Lung (tissue), 13 donors: ENCODE data around the gene SDHAF2. TPM values are rescaled to one million over a fixed set of nuclear protein-coding genes. Genes with fewer than 3 reads are reported as not detected.
A peak's percentile ranks its signal among the peaks of the same experiment; 100 is the strongest.

Experiments used
- ATAC-seq: fragments of 200-7000 bp; cut with Tn5 transposase; one replicate; pipeline ENCODE4 v1.9.1; 2020; ENCODE audit warnings: moderate number of reproducible peaks; ENCODE audit not compliant: insufficient read depth, low FRiP score
- DNase-seq, 3 donors: peaks; one replicate each; pipeline ENCODE4 v3.0.0-alpha.2; 2013 to 2017
- H3K27ac ChIP-seq, 2 donors: one replicate each; pipeline ENCODE4 v1.5.1; 2013; ENCODE audit warnings: mild to moderate bottlenecking in 2 of 2, moderate library complexity in 2 of 2, control low read depth in 1 of 2, inconsistent platforms in 1 of 2, low read depth in 1 of 2, low read length in 1 of 2
- H3K27me3 ChIP-seq, 3 donors: one replicate each; pipeline ENCODE4 v1.5.1; 2013; ENCODE audit warnings: low read length in 2 of 3; ENCODE audit not compliant: control insufficient read depth in 3 of 3, insufficient read depth in 3 of 3
- H3K36me3 ChIP-seq, 4 donors: one replicate each; pipeline ENCODE4 v1.5.1; 2013; ENCODE audit warnings: low read length in 4 of 4, mild to moderate bottlenecking in 1 of 4, moderate library complexity in 1 of 4; ENCODE audit not compliant: control insufficient read depth in 4 of 4, insufficient read depth in 4 of 4
- H3K4me1 ChIP-seq, 5 donors: one replicate each; pipeline ENCODE4 v1.5.1; 2013; ENCODE audit warnings: low read length in 5 of 5, mild to moderate bottlenecking in 2 of 5, moderate library complexity in 1 of 5; ENCODE audit not compliant: control insufficient read depth in 5 of 5, insufficient read depth in 5 of 5
- H3K4me3 ChIP-seq: one replicate; pipeline ENCODE4 v1.5.1; 2013; ENCODE audit warnings: mild to moderate bottlenecking, control low read depth, moderate library complexity
- H3K9ac ChIP-seq, 2 donors: one replicate each; pipeline ENCODE4 v1.5.1; 2013; ENCODE audit warnings: low read length in 2 of 2, control low read depth in 1 of 2; ENCODE audit not compliant: insufficient read depth in 1 of 2
- H3K9me3 ChIP-seq, 4 donors: one replicate each; pipeline ENCODE4 v1.5.1; 2013; ENCODE audit warnings: low read length in 3 of 4, mild to moderate bottlenecking in 1 of 4, moderate library complexity in 1 of 4; ENCODE audit not compliant: control insufficient read depth in 4 of 4, insufficient read depth in 3 of 4
- WGBS, 2 donors: extraction: QIAGEN DNeasy Blood & Tissue Kit; methylation state at CpG; one replicate each; pipeline ENCODE4 v1.1.7; 2013; 5-methylcytosine and 5-hydroxymethylcytosine counted together
- polyA plus RNA-seq, 2 donors: library from polyadenylated mRNA; stranded (reverse); fragments of 200-250 nt; gene quantifications; one replicate each; pipeline ENCODE4 v1.2.1, GENCODE V29; 2013
- small RNA-seq: library from RNA; depleted of rRNA; stranded (forward); fragments of <200 nt; gene quantifications from one replicate; pipeline ENCODE3, GENCODE V24; 2014; ENCODE audit warnings: low replicate concordance
- total RNA-seq, 2 donors: library from RNA; depleted of rRNA in 1 of 2; stranded (reverse); fragments of >200 nt in 1 of 2; gene quantifications; one replicate each; pipeline ENCODE4 v1.2.1, GENCODE V29; 2014 to 2021
- TF ChIP-seq, protein P1 (sequence below): IDR thresholded peaks from 2 replicates; pipeline ENCODE4 v1.5.1; 2012; ENCODE audit warnings: mild to moderate bottlenecking; ENCODE audit errors: control extremely low read depth, extremely low read depth
- donor health status: control.
- donor health status: control.
- donor health status: Bipolar disorder and iron deficiency.
- donor health status: healthy.
- donor health status: DM: yes; HTN: yes; CAD: no.

The SDHAF2 gene
- total and polyA plus RNA-seq, 4 donors = 39.6 to 53.4 (median 43.9) TPM

DNA sequence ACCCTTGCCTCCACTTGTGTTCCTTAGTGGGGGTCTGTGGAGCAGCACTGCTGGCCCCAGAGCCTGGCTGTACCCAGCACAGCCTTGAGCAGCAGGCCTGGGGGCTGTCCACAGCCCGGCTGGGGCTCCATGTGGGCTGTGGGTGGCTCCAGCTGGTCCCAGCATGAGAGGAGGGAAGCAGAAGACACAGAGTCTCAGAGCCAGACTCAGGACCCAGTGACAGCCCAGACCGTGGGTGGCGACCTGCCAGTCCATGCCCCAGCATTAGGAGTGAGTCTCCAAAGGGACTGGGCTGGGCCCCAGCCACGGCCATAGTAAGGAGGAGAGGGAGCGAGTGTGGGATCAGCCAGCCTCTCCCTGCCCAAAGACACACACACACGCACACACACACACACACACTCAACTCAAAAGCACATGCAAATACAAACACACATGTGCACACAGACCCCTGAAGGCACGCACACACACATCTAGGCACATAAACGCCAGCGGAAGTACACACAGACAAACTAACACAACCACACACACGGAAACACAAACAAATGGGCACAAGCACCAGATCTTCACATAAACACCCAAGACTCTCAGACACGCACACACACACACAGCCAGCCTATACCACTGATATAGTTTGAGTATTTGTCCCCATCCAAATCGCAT is 61.9 kb downstream of the SDHAF2 start:
- Histone ChIP-seq H3K4me3 (no peak overlapping the region), H3K27ac (no peak overlapping the region), H3K27me3 (no peaks in the 10 kb centered on the region), H3K9ac (no peak overlapping the region), H3K9me3 (no peaks in the 10 kb centered on the region), H3K4me1 (peaks cover 0 to 28% (median 21%) of the 10 kb centered on the region in 5 donors), H3K36me3 (no peaks in the 10 kb centered on the region)
- DNase-seq = no peak
- 83 to 92% methylated on average over 12 of the region's 12 CpGs for WGBS, 2 donors
- TF ChIP-seq, protein P1, sequence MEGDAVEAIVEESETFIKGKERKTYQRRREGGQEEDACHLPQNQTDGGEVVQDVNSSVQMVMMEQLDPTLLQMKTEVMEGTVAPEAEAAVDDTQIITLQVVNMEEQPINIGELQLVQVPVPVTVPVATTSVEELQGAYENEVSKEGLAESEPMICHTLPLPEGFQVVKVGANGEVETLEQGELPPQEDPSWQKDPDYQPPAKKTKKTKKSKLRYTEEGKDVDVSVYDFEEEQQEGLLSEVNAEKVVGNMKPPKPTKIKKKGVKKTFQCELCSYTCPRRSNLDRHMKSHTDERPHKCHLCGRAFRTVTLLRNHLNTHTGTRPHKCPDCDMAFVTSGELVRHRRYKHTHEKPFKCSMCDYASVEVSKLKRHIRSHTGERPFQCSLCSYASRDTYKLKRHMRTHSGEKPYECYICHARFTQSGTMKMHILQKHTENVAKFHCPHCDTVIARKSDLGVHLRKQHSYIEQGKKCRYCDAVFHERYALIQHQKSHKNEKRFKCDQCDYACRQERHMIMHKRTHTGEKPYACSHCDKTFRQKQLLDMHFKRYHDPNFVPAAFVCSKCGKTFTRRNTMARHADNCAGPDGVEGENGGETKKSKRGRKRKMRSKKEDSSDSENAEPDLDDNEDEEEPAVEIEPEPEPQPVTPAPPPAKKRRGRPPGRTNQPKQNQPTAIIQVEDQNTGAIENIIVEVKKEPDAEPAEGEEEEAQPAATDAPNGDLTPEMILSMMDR = no peak
- ATAC-seq = no peak

DNA sequence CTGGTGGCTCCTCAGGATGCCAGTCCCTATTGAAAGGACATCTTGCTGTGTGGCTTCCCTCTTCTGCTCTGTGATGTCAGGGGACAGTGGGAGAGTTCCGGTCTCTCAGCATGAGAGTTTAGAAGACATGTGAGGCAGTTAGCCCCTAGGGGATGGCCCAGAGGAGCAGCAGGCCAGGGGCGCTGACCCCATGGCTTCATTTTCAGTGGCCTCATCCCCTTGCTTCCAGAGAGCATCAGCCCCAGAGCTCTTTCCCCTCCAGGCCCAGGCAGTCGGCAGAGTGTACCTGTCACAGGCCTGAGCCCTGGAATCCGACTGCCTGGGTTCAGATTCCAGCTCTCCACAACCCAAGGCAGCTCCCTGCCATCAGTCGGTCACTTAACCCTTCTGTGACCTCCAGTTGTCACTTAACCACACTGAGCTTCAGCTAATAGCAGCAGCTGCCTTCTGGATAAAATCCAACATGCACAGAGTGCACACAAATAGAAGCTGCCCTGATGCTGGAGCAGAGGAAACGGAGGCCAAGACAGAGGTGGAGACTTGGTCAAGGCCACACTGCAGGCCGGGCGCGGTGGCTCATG is 64.5 kb downstream of the SDHAF2 start:
- TF ChIP-seq, protein P1 = no peak
- Histone ChIP-seq H3K9me3 (no peaks in the 10 kb centered on the region), H3K9ac (no peak overlapping the region), H3K27me3 (no peaks in the 10 kb centered on the region), H3K4me1 (peaks cover 0 to 17% (median 10%) of the 10 kb centered on the region in 5 donors), H3K4me3 (no peak overlapping the region), H3K27ac (no peak overlapping the region), H3K36me3 (no peaks in the 10 kb centered on the region)
- 70 to 80% methylated on average over 9 of the region's 9 CpGs for WGBS, 2 donors
- DNase-seq (peak in 2 of 3 donors; percentile 40 to 67), ATAC-seq (no peak)

DNA sequence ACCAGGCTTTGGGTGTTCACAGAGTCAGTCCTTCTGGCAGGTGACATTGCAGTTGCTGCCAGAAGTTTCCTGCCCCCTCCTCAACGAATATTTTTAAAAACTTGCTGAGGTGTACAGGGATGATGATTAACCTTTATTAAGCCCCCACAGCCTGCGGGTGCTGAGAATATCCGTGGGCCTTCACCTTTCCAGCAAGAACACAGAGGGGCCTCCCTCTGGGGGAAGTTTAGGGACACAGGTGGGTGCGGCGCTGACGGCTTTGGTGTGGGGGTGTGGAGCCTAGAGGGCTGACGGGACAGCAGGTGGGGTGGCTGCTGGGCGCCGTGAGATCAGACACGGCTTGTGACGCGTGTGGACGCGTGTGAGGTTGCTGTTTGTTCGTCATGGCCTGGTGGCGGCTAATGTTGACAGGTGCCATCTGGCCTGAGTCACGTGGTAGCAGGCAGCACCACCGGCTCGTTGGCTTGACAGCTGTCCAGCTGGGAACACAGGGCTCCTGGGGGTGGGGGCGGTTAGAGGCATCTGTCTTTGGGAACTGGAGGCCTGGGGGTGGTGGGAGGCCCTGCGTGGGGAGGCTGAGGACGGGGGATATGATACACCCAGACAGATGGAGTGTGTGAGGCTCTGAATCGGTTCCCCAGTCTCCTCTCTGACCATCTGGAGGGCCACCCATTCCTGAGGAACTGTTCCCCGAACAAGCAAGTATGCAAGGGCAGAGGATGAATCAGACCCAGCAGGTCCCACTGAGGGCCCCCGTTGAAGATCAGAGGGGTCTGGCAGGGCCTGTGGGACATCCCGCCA is 66.1 kb downstream of the SDHAF2 start:
- DNase-seq (peak; percentile 39 to 59 (median 40)), ATAC-seq (no peak)
- Histone ChIP-seq H3K36me3 (no peaks in the 10 kb centered on the region), H3K9ac (no peak overlapping the region), H3K9me3 (no peaks in the 10 kb centered on the region), H3K27me3 (no peaks in the 10 kb centered on the region), H3K4me3 (no peak overlapping the region), H3K4me1 (peaks cover 0 to 5% (median 2%) of the 10 kb centered on the region in 5 donors), H3K27ac (no peak overlapping the region)
- 70 to 82% methylated on average over 26 of the region's 26 CpGs for WGBS, 2 donors
- TF ChIP-seq, protein P1 = no peak

Small RNA genes lying within 50 kb of the gene (small RNA-seq; reads per million reads assigned to genes)
- gene RN7SL23P = not detected

Other genes with a start within 250 kb of the SDHAF2 start
- not detected for gene PGA3, start 226.6 kb upstream of the SDHAF2 start, total RNA-seq
- gene PGA3, start 226.6 kb upstream of the SDHAF2 start, polyA plus RNA-seq = under 1 TPM; 0.20 to 0.50 TPM
- 1 to 10 TPM; 1.6 to 1.8 TPM for gene PGA4, start 207.8 kb upstream of the SDHAF2 start, total RNA-seq
- gene PGA4, start 207.8 kb upstream of the SDHAF2 start, polyA plus RNA-seq = 1 to 10 TPM in 1 of 2 donors, not detected in 1; 1.8 TPM
- gene PGA5, start 188.9 kb upstream of the SDHAF2 start, total RNA-seq = under 1 TPM in 1 of 2 donors, not detected in 1; 0.55 TPM
- under 1 TPM; 0.08 to 0.09 TPM for gene PGA5, start 188.9 kb upstream of the SDHAF2 start, polyA plus RNA-seq
- gene VWCE, start 134.8 kb upstream of the SDHAF2 start, total RNA-seq = 1 to 10 TPM in 1 of 2 donors, under 1 TPM in 1; 0.65 to 1.2 TPM
- gene VWCE, start 134.8 kb upstream of the SDHAF2 start, polyA plus RNA-seq = under 1 TPM; 0.13 to 0.55 TPM
- gene DDB1, start 97.0 kb upstream of the SDHAF2 start, total RNA-seq = 100 to 1,000 TPM; 141 to 184 TPM
- 100 to 1,000 TPM in 1 of 2 donors, 10 to 100 TPM in 1; 88.5 to 101 TPM for gene DDB1, start 97.0 kb upstream of the SDHAF2 start, polyA plus RNA-seq
- gene TKFC, start 96.9 kb upstream of the SDHAF2 start, total RNA-seq = 10 to 100 TPM; 35.2 to 69.2 TPM
- 10 to 100 TPM; 35.0 to 44.4 TPM for gene TKFC, start 96.9 kb upstream of the SDHAF2 start, polyA plus RNA-seq
- 10 to 100 TPM; 27.8 to 51.3 TPM for gene CYB561A3, start 68.2 kb upstream of the SDHAF2 start, total RNA-seq
- 10 to 100 TPM; 20.8 to 45.1 TPM for gene CYB561A3, start 68.2 kb upstream of the SDHAF2 start, polyA plus RNA-seq
- gene TMEM138, start 67.8 kb upstream of the SDHAF2 start, total RNA-seq = 10 to 100 TPM; 24.6 to 53.0 TPM
- 10 to 100 TPM; 46.2 to 64.4 TPM for gene TMEM138, start 67.8 kb upstream of the SDHAF2 start, polyA plus RNA-seq
- 10 to 100 TPM in 1 of 2 donors, 1 to 10 TPM in 1; 9.9 to 16.4 TPM for gene TMEM216, start 37.5 kb upstream of the SDHAF2 start, total RNA-seq
- 10 to 100 TPM; 17.6 to 19.9 TPM for gene TMEM216, start 37.5 kb upstream of the SDHAF2 start, polyA plus RNA-seq
- 10 to 100 TPM; 58.6 to 64.7 TPM for gene CPSF7, start 149 bp upstream of the SDHAF2 start, total RNA-seq
- 10 to 100 TPM; 34.8 to 46.3 TPM for gene CPSF7, start 149 bp upstream of the SDHAF2 start, polyA plus RNA-seq
- gene LRRC10B, start 78.6 kb downstream of the SDHAF2 start, total RNA-seq = 10 to 100 TPM in 1 of 2 donors, 1 to 10 TPM in 1; 9.2 to 29.3 TPM
- gene LRRC10B, start 78.6 kb downstream of the SDHAF2 start, polyA plus RNA-seq = 10 to 100 TPM in 1 of 2 donors, 1 to 10 TPM in 1; 9.3 to 13.8 TPM
- 1 to 10 TPM; 2.8 to 4.8 TPM for gene SYT7, start 151.0 kb downstream of the SDHAF2 start, total RNA-seq
- gene SYT7, start 151.0 kb downstream of the SDHAF2 start, polyA plus RNA-seq = 10 to 100 TPM in 1 of 2 donors, 1 to 10 TPM in 1; 1.7 to 10.6 TPM